Endothelial cell (in vitro differentiated cells): ENCODE measurements around the gene ARRB1. TPM values are rescaled to one million over a fixed set of nuclear protein-coding genes. Genes with fewer than 3 reads are reported as not detected.

Source experiments
- DNase-seq: peaks from one replicate; pipeline ENCODE4 v3.0.0; 2021; ENCODE audit warnings: low spot score
- H3K27ac Mint-ChIP-seq: one replicate; pipeline ENCODE4 v1.8.0; 2021; ENCODE audit warnings: mixed read lengths, inconsistent platforms; ENCODE audit not compliant: unreplicated experiment
- H3K27me3 Mint-ChIP-seq: one replicate; pipeline ENCODE4 v1.8.0; 2021; ENCODE audit warnings: mild to moderate bottlenecking, moderate library complexity, mixed read lengths, inconsistent platforms; ENCODE audit not compliant: unreplicated experiment
- H3K36me3 Mint-ChIP-seq: one replicate; pipeline ENCODE4 v1.8.0; 2021; ENCODE audit warnings: mild to moderate bottlenecking, low read depth, mixed read lengths, inconsistent platforms; ENCODE audit not compliant: unreplicated experiment
- H3K4me1 Mint-ChIP-seq: one replicate; pipeline ENCODE4 v1.8.0; 2021; ENCODE audit warnings: mild to moderate bottlenecking, mixed read lengths, inconsistent platforms; ENCODE audit not compliant: unreplicated experiment
- H3K4me3 Mint-ChIP-seq: one replicate; pipeline ENCODE4 v1.8.0; 2021; ENCODE audit warnings: mild to moderate bottlenecking, mixed read lengths, inconsistent platforms; ENCODE audit not compliant: unreplicated experiment
- H3K9me3 Mint-ChIP-seq: one replicate; pipeline ENCODE4 v1.8.0; 2021; ENCODE audit warnings: mixed read lengths, inconsistent platforms; ENCODE audit not compliant: unreplicated experiment
- total RNA-seq: library from RNA; stranded (reverse); fragmentation: NEBNext Ultra II Directional; extraction: Animal tissue kit (Norgen Biotek cat#: 25700); gene quantifications from one replicate; pipeline ENCODE4 v1.2.1, GENCODE V29; 2021; ENCODE audit not compliant: unreplicated experiment
- TF ChIP-seq, protein P1 (sequence below): fragments of 200-600 bp; sonication (generic); IDR thresholded peaks from one replicate; pipeline ENCODE4 v1.5.0; 2021; ENCODE audit warnings: antibody characterized with exemption; ENCODE audit not compliant: unreplicated experiment

ARRB1 gene
- total RNA-seq, 1 donor from 2014 or later, result 197 TPM

GRCh38 chr11:75262436-75262835 is 89.0 kb downstream of the ARRB1 start:
- no peak overlapping the region for H3K4me3 Mint-ChIP-seq
- TF ChIP-seq, protein P1, sequence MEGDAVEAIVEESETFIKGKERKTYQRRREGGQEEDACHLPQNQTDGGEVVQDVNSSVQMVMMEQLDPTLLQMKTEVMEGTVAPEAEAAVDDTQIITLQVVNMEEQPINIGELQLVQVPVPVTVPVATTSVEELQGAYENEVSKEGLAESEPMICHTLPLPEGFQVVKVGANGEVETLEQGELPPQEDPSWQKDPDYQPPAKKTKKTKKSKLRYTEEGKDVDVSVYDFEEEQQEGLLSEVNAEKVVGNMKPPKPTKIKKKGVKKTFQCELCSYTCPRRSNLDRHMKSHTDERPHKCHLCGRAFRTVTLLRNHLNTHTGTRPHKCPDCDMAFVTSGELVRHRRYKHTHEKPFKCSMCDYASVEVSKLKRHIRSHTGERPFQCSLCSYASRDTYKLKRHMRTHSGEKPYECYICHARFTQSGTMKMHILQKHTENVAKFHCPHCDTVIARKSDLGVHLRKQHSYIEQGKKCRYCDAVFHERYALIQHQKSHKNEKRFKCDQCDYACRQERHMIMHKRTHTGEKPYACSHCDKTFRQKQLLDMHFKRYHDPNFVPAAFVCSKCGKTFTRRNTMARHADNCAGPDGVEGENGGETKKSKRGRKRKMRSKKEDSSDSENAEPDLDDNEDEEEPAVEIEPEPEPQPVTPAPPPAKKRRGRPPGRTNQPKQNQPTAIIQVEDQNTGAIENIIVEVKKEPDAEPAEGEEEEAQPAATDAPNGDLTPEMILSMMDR, result no peak
- DNase-seq, result no peak
- no peaks in the 10 kb centered on the region for H3K9me3 Mint-ChIP-seq
- peaks cover 22% of the 10 kb centered on the region for H3K36me3 Mint-ChIP-seq
- peaks cover 28% of the 10 kb centered on the region for H3K4me1 Mint-ChIP-seq
- H3K27me3 Mint-ChIP-seq, result peaks cover 25% of the 10 kb centered on the region
- H3K27ac Mint-ChIP-seq, result no peak overlapping the region

DNA sequence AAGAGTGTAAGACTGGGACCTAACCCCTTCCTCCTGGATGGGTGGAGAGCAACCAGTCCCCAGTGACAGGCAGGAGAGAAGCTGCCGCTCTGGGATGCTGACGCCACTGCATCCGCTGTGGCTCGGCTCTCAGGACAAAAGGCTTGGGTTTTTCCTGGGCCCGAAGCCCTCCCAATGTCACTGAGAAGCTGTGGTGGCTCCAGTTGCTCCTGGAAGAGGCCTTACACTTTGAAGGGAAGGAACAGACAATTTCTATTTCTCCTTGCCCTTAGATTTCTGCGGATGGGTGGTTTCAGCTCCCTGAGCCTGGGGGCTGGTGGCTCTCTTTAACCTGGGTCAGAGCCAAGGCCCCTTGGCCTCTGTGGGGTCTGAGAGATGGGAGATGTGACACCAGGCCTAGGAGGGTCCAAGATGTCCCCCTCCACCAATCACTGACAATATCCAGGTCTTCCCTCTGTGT is 89.5 kb downstream of the ARRB1 start:
- Mint-ChIP-seq H3K27ac (no peak overlapping the region), H3K27me3 (peaks cover 24% of the 10 kb centered on the region), H3K4me3 (no peak overlapping the region), H3K9me3 (no peaks in the 10 kb centered on the region), H3K4me1 (peaks cover 28% of the 10 kb centered on the region), H3K36me3 (peaks cover 17% of the 10 kb centered on the region)
- DNase-seq, result no peak
- TF ChIP-seq, protein P1, result no peak

GRCh38 chr11:75260396-75261170 is 90.9 kb downstream of the ARRB1 start:
- Mint-ChIP-seq H3K4me3 (no peak overlapping the region), H3K4me1 (peaks cover 19% of the 10 kb centered on the region), H3K36me3 (peaks cover 6% of the 10 kb centered on the region), H3K27ac (no peak overlapping the region), H3K9me3 (no peaks in the 10 kb centered on the region), H3K27me3 (peaks cover 24% of the 10 kb centered on the region)
- TF ChIP-seq, protein P1, result no peak
- DNase-seq, result no peak

- Mint-ChIP-seq H3K27me3 (peaks cover 2% of the 10 kb centered on the region), H3K36me3 (peaks cover 3% of the 10 kb centered on the region), H3K9me3 (no peaks in the 10 kb centered on the region), H3K27ac (no peak overlapping the region), H3K4me3 (no peak overlapping the region), H3K4me1 (no peaks in the 10 kb centered on the region)
- TF ChIP-seq, protein P1, result no peak
- DNase-seq, result no peak
Measured at GRCh38 chr11:75254326-75254725, 97.1 kb downstream of the ARRB1 start.

DNA sequence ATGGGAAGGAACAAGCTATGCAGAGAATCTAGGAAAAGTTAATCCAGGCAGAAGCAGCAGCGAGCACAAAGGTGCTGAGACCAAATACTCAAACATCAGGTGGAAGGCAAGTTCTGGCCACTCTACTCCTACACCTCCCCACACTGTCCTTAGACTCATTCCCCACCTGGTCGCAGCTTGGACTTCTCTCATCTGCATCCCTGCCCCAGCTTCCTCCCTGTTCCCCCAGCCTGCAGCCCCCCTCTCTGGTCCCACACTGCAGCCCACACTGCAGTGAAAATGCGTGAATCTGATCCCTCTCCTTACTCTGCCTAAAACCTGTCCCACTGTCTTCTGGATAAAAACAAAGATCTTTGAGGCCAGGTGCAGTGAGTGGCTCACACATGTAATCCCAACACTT is 101.8 kb downstream of the ARRB1 start:
- H3K4me1 Mint-ChIP-seq, result no peaks in the 10 kb centered on the region
- H3K36me3 Mint-ChIP-seq, result no peaks in the 10 kb centered on the region
- H3K27me3 Mint-ChIP-seq, result peaks cover 3% of the 10 kb centered on the region
- H3K27ac Mint-ChIP-seq, result no peak overlapping the region
- TF ChIP-seq, protein P1, result no peak
- DNase-seq, result no peak
- H3K4me3 Mint-ChIP-seq, result no peak overlapping the region
- no peaks in the 10 kb centered on the region for H3K9me3 Mint-ChIP-seq
